Astrocyte (in vitro differentiated cells and primary cell): ENCODE measurements around the gene DUSP21.

Experiments used
- CTCF ChIP-seq: IDR thresholded peaks from 2 replicates; pipeline ENCODE4 v1.5.1; 2011; ENCODE audit warnings: low read depth, mild to moderate bottlenecking, inconsistent platforms, low read length, moderate library complexity; ENCODE audit not compliant: insufficient read depth
- EZH2 ChIP-seq: IDR thresholded peaks from 2 replicates; pipeline ENCODE4 v1.6.1; 2012; ENCODE audit warnings: mild to moderate bottlenecking, low read length, inconsistent platforms; ENCODE audit not compliant: insufficient read depth

- no peak for TF ChIP-seq CTCF
- TF ChIP-seq EZH2: no peak
These were observed 41.2 kb upstream of the DUSP21 start for GRCh38 chrX:44802613-44803012.
